ENCODE results near the gene KIF26B.

The KIF26B gene

GRCh38 chr1:245500546-245500945, 345.8 kb downstream of the KIF26B start:
- Histone ChIP-seq H3K4me2 (ENCODE audit: low read length) (no peak overlapping the region), H3K36me3 (replicated peaks; ENCODE audit: low read depth, low read length) (no peaks in the 10 kb centered on the region), H3K27ac (ENCODE audit: low read length) (no peak overlapping the region), H3K27me3 (ENCODE audit: low read depth, low read length) (peaks cover 25% of the 10 kb centered on the region), H4K20me1 (ENCODE audit: insufficient read depth, low read length) (no peaks in the 10 kb centered on the region), H3K4me1 (ENCODE audit: low read length) (no peaks in the 10 kb centered on the region), H3K4me3 (ENCODE audit: low read length) (no peak overlapping the region), H3K9ac (ENCODE audit: low read length) (no peak overlapping the region), H2AFZ (ENCODE audit: low read depth, low read length) (no peak overlapping the region), H3K79me2 (ENCODE audit: low read length) (no peaks in the 10 kb centered on the region), H3K9me3 (ENCODE audit: insufficient read depth, low read length) (no peaks in the 10 kb centered on the region)
- no peak for TF ChIP-seq EZH2phosphoT487 (IDR thresholded peaks at IDR 0.05; ENCODE audit: low read depth)
- TF ChIP-seq CTCF (IDR thresholded peaks at IDR 0.05; ENCODE audit: low read depth, low read length), result no peak

GRCh38 chr1:245501633-245502032, 346.8 kb downstream of the KIF26B start:
- H3K9me3 ChIP-seq (ENCODE audit: insufficient read depth, low read length), result no peaks in the 10 kb centered on the region
- H2AFZ ChIP-seq (ENCODE audit: low read depth, low read length), result no peak overlapping the region
- no peak for TF ChIP-seq CTCF (IDR thresholded peaks at IDR 0.05; ENCODE audit: low read depth, low read length)
- TF ChIP-seq EZH2phosphoT487 (IDR thresholded peaks at IDR 0.05; ENCODE audit: low read depth), result no peak
- H3K27ac ChIP-seq (ENCODE audit: low read length), result no peak overlapping the region
- no peak overlapping the region for H3K4me3 ChIP-seq (ENCODE audit: low read length)
- no peak overlapping the region for H3K4me2 ChIP-seq (ENCODE audit: low read length)
- H4K20me1 ChIP-seq (ENCODE audit: insufficient read depth, low read length), result no peaks in the 10 kb centered on the region
- H3K27me3 ChIP-seq (ENCODE audit: low read depth, low read length), result peaks cover 18% of the 10 kb centered on the region
- H3K36me3 ChIP-seq (replicated peaks; ENCODE audit: low read depth, low read length), result no peaks in the 10 kb centered on the region
- no peaks in the 10 kb centered on the region for H3K79me2 ChIP-seq (ENCODE audit: low read length)
- no peaks in the 10 kb centered on the region for H3K4me1 ChIP-seq (ENCODE audit: low read length)
- H3K9ac ChIP-seq (ENCODE audit: low read length), result no peak overlapping the region

- Histone ChIP-seq H3K9me3 (ENCODE audit: insufficient read depth, low read length) (no peaks in the 10 kb centered on the region), H4K20me1 (ENCODE audit: insufficient read depth, low read length) (no peaks in the 10 kb centered on the region), H3K4me3 (ENCODE audit: low read length) (no peak overlapping the region), H3K27me3 (ENCODE audit: low read depth, low read length) (peaks cover 7% of the 10 kb centered on the region), H3K79me2 (ENCODE audit: low read length) (no peaks in the 10 kb centered on the region), H3K27ac (ENCODE audit: low read length) (no peak overlapping the region), H2AFZ (ENCODE audit: low read depth, low read length) (no peak overlapping the region), H3K4me2 (ENCODE audit: low read length) (no peak overlapping the region), H3K36me3 (replicated peaks; ENCODE audit: low read depth, low read length) (no peaks in the 10 kb centered on the region), H3K4me1 (ENCODE audit: low read length) (no peaks in the 10 kb centered on the region), H3K9ac (ENCODE audit: low read length) (no peak overlapping the region)
- TF ChIP-seq CTCF (IDR thresholded peaks at IDR 0.05; ENCODE audit: low read depth, low read length) (no peak), EZH2phosphoT487 (IDR thresholded peaks at IDR 0.05; ENCODE audit: low read depth) (no peak)
Observed at GRCh38 chr1:245503548-245503947, 348.8 kb downstream of the KIF26B start.

GRCh38 chr1:245510144-245510543, 355.4 kb downstream of the KIF26B start:
- Histone ChIP-seq H3K9ac (ENCODE audit: low read length) (no peak overlapping the region), H2AFZ (ENCODE audit: low read depth, low read length) (no peak overlapping the region), H3K9me3 (ENCODE audit: insufficient read depth, low read length) (no peaks in the 10 kb centered on the region), H4K20me1 (ENCODE audit: insufficient read depth, low read length) (no peaks in the 10 kb centered on the region), H3K4me3 (ENCODE audit: low read length) (peak overlapping the region; percentile 40), H3K4me2 (ENCODE audit: low read length) (peak overlapping the region; percentile 57), H3K4me1 (ENCODE audit: low read length) (peaks cover 25% of the 10 kb centered on the region), H3K79me2 (ENCODE audit: low read length) (no peaks in the 10 kb centered on the region), H3K36me3 (replicated peaks; ENCODE audit: low read depth, low read length) (no peaks in the 10 kb centered on the region), H3K27me3 (ENCODE audit: low read depth, low read length) (peaks cover 38% of the 10 kb centered on the region), H3K27ac (ENCODE audit: low read length) (no peak overlapping the region)
- TF ChIP-seq EZH2phosphoT487 (IDR thresholded peaks at IDR 0.05; ENCODE audit: low read depth) (no peak), CTCF (IDR thresholded peaks at IDR 0.05; ENCODE audit: low read depth, low read length) (no peak)

Data from OCI-LY3 (cell line).